ENCODE measurements around the gene RFC2.

GRCh38 chr7:74194686-74195085 is 59.5 kb downstream of the RFC2 start:
- TF ChIP-seq CTCF (IDR thresholded peaks at IDR 0.05; ENCODE audit: low read depth, low read length) = no peak
- no peak for TF ChIP-seq POLR2A (IDR thresholded peaks at IDR 0.05; ENCODE audit: extremely low read depth, insufficient read length)
- no peak for TF ChIP-seq MAX (IDR thresholded peaks at IDR 0.05; ENCODE audit: low read depth, low read length)

All from NB4 (cell line).